ENCODE data around the gene JMJD6. TPM values are rescaled to one million over a fixed set of nuclear protein-coding genes. Genes with fewer than 3 reads are reported as not detected.

Gene JMJD6
- total RNA-seq, 1 experiment from 2014 or later = 28.9 TPM

DNA sequence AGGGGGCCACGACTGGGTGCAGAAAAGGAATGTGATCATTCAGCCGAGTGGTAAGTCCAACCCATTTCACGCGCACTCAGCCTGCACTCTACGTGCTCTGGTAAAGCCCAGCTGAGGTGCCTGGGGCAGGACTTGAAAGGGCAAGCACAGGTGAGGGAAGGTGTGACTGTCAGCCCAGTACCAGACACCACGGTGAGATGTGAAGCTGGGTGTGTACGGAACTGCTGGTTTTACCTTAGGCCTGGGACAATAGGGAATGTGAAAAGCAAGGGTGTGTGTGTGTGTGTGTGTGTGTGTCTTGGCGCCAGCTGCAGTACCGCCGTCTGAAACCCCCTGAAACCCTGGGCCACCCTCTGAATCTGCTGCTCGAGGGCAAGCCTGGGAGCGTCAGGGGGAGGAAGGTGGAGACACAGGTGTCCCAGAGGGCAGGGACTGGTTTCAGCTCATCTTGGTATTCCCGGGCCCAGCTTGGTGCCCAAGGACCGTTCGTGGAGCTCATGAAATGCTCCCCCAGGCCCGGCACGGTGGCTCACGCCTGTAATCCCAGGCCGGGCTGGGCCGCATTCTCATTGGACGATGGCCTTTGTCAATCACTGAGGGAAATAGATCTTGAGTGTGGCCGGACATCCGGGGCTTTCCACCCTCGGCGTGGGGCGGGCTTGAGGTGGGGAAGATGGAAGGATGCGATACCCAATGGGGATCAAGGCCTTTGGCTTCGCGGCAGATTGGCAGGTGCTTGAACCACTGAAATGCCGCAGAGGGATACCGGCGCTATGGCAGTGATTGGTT is 55.1 kb downstream of the JMJD6 start:
- Mint-ChIP-seq H3K4me1 (peaks cover 18 to 26% of the 10 kb centered on the region in 2 experiments), H3K9me3 (no peaks in the 10 kb centered on the region), H3K36me3 (ENCODE audit: insufficient read depth in 1 of 3, low read depth in 3 of 3) (no peaks in the 10 kb centered on the region), H3K27me3 (ENCODE audit: low read depth) (no peaks in the 10 kb centered on the region; the same call in 1 of the 2 replicates), H3K27ac (peak overlapping the region; percentile 79 to 98 (median 93)), H3K4me3 (peak overlapping the region; percentile 87 to 92)
- Histone ChIP-seq H4K91ac (ENCODE audit: insufficient read length, low read depth, low read length) (no peak overlapping the region), H3K9ac (ENCODE audit: extremely low read depth, insufficient read length, low read length) (peak overlapping the region; percentile 41), H3K27me3 (ENCODE audit: insufficient read depth, low read length) (no peaks in the 10 kb centered on the region), H3K9me3 (ENCODE audit: control insufficient read depth, low read depth, low read length) (no peaks in the 10 kb centered on the region), H2BK12ac (ENCODE audit: insufficient read length, low read depth, low read length) (no peak overlapping the region), H4K8ac (replicated peaks; ENCODE audit: insufficient read length, low read depth, low read length) (no peak overlapping the region), H3K56ac (ENCODE audit: insufficient read length, low read depth, low read length) (no peak overlapping the region), H3K23me2 (ENCODE audit: insufficient read length, low read depth, low read length, poor library complexity, severe bottlenecking) (peaks cover 4% of the 10 kb centered on the region), H4K5ac (ENCODE audit: insufficient read length, low read depth, low read length) (peak overlapping the region; percentile 8), H2BK20ac (ENCODE audit: low read depth, low read length, poor library complexity, severe bottlenecking) (no peak overlapping the region), H2AK5ac (ENCODE audit: insufficient read length, low read length) (no peak overlapping the region), H2BK5ac (ENCODE audit: insufficient read length, low read length) (no peak overlapping the region), H2BK120ac (ENCODE audit: low read depth, low read length, poor library complexity, severe bottlenecking) (no peak overlapping the region), H3K79me2 (ENCODE audit: insufficient read depth, low read length) (no peaks in the 10 kb centered on the region), H3K18ac (ENCODE audit: insufficient read length, low read depth, low read length) (peak overlapping the region; percentile 78), H3K4me2 (ENCODE audit: insufficient read depth, insufficient read length, low read length) (peak overlapping the region; percentile 96), H3K27ac (ENCODE audit: insufficient read length, low read depth, low read length) (no peak overlapping the region), H3K14ac (ENCODE audit: insufficient read depth, low read length) (peak overlapping the region; percentile 79), H4K20me1 (ENCODE audit: control insufficient read depth, insufficient read depth, insufficient read length) (peaks cover 2% of the 10 kb centered on the region), H3K23ac (ENCODE audit: insufficient read length, low read depth, low read length) (no peak overlapping the region), H3K4me1 (ENCODE audit: insufficient read depth, low read length) (peaks cover 5% of the 10 kb centered on the region), H3K4ac (ENCODE audit: low read depth, low read length) (no peak overlapping the region), H2AFZ (ENCODE audit: low read length) (no peak overlapping the region), H2BK15ac (ENCODE audit: low read depth, low read length) (no peak overlapping the region), H3T11ph (ENCODE audit: low read length) (no peak overlapping the region), H3K79me1 (ENCODE audit: insufficient read depth, low read depth, low read length, poor library complexity, severe bottlenecking) (no peaks in the 10 kb centered on the region)
- no CpG with 5 or more reads among the region's 32 CpGs for WGBS (ENCODE audit: extremely low coverage, insufficient read length, low lambda C conversion rate)
- TF ChIP-seq, protein P1, sequence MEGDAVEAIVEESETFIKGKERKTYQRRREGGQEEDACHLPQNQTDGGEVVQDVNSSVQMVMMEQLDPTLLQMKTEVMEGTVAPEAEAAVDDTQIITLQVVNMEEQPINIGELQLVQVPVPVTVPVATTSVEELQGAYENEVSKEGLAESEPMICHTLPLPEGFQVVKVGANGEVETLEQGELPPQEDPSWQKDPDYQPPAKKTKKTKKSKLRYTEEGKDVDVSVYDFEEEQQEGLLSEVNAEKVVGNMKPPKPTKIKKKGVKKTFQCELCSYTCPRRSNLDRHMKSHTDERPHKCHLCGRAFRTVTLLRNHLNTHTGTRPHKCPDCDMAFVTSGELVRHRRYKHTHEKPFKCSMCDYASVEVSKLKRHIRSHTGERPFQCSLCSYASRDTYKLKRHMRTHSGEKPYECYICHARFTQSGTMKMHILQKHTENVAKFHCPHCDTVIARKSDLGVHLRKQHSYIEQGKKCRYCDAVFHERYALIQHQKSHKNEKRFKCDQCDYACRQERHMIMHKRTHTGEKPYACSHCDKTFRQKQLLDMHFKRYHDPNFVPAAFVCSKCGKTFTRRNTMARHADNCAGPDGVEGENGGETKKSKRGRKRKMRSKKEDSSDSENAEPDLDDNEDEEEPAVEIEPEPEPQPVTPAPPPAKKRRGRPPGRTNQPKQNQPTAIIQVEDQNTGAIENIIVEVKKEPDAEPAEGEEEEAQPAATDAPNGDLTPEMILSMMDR (conservative IDR thresholded peaks at IDR 0.05) = no peak
- peak; percentile 100 for DNase-seq

Measured in H9 (cell line).